K562 (cell line): ENCODE measurements around the gene NFATC3. TPM values are rescaled to one million over a fixed set of nuclear protein-coding genes. Genes with fewer than 3 reads are reported as not detected.

Source experiments
- AFF1 ChIP-seq, 2 experiments: fragments of 450-650 bp; IDR thresholded peaks; 2 replicates each; pipeline ENCODE4 v1.6.1; 2018; ENCODE audit warnings: mild to moderate bottlenecking in 2 of 2, low read depth in 1 of 2; ENCODE audit not compliant: partially characterized antibody in 2 of 2
- BHLHE40 ChIP-seq: IDR thresholded peaks from 2 replicates; pipeline ENCODE4 v1.6.1; 2011; ENCODE audit warnings: low read length, improper control_type of control experiment
- BRD9 ChIP-seq: fragments of 450-650 bp; IDR thresholded peaks from 2 replicates; pipeline ENCODE4 v1.6.1; 2018; ENCODE audit warnings: low read depth; ENCODE audit not compliant: partially characterized antibody
- BRF2 ChIP-seq: IDR thresholded peaks from 3 replicates; pipeline ENCODE4 v1.6.1; 2011; ENCODE audit warnings: borderline replicate concordance, mild to moderate bottlenecking; ENCODE audit not compliant: insufficient read length, insufficient read depth
- CSDE1 ChIP-seq, 2 experiments: fragments of 450-650 bp; IDR thresholded peaks; 2 replicates each; pipeline ENCODE4 v1.6.1; 2016; ENCODE audit warnings: mild to moderate bottlenecking in 1 of 2
- CXXC5 ChIP-seq: fragments of 250-450 bp; sonication (Bioruptor Pico); IDR thresholded peaks from 2 replicates; pipeline ENCODE4 v1.8.0; 2022; ENCODE audit warnings: inconsistent platforms, mild to moderate bottlenecking, moderate library complexity
- DPF2 ChIP-seq: fragments of 450-650 bp; IDR thresholded peaks from 2 replicates; pipeline ENCODE4 v1.6.1; 2016
- EP400 ChIP-seq: fragments of 450-650 bp; IDR thresholded peaks from 2 replicates; pipeline ENCODE4 v1.6.1; 2017; ENCODE audit warnings: antibody characterized with exemption, mild to moderate bottlenecking, moderate library complexity
- FOXK2 ChIP-seq, 2 experiments: fragments of 450-650 bp; IDR thresholded peaks in 1 of 2; conservative IDR thresholded peaks in 1 of 2; 2 replicates each; pipeline ENCODE4 v1.6.1; 2016; ENCODE audit warnings: low read depth in 2 of 2, mild to moderate bottlenecking in 1 of 2
- HMG20B ChIP-seq: fragments of 250-450 bp; sonication (Bioruptor Pico); IDR thresholded peaks from 2 replicates; pipeline ENCODE4 v1.5.0; 2021; ENCODE audit warnings: mild to moderate bottlenecking
- MIER1 ChIP-seq: fragments of 450-650 bp; IDR thresholded peaks from 2 replicates; pipeline ENCODE4 v1.6.1; 2016; ENCODE audit warnings: antibody characterized with exemption, mild to moderate bottlenecking, low read depth
- MTA2 ChIP-seq: fragments of 450-650 bp; IDR thresholded peaks from 2 replicates; pipeline ENCODE4 v1.6.1; 2016; ENCODE audit warnings: low read depth
- MYNN ChIP-seq, 2 experiments: sonication (generic); formaldehyde crosslinking in 1 of 2; IDR thresholded peaks; 2 replicates each; pipeline versions ENCODE4 v1.5.0 to v1.6.1; 2016 to 2020; ENCODE audit warnings: antibody characterized with exemption in 1 of 2, missing genetic modification reagents in 1 of 2
- NFATC3 ChIP-seq: fragments of 450-650 bp; IDR thresholded peaks from 2 replicates; pipeline ENCODE4 v1.6.1; 2017; ENCODE audit warnings: mild to moderate bottlenecking
- PCBP2 ChIP-seq: fragments of 200-400 bp; formaldehyde crosslinking; IDR thresholded peaks from 2 replicates; pipeline ENCODE4 v1.6.1; 2018; ENCODE audit warnings: low read length, low read depth, mild to moderate bottlenecking, moderate library complexity; ENCODE audit not compliant: poor library complexity, severe bottlenecking
- POLR3A ChIP-seq: IDR thresholded peaks from 2 replicates; pipeline ENCODE4 v1.6.1; 2011; ENCODE audit warnings: borderline replicate concordance, mild to moderate bottlenecking, moderate library complexity; ENCODE audit not compliant: insufficient read length, insufficient read depth; ENCODE audit errors: extremely low read depth
- RAD51 ChIP-seq: fragments of 450-650 bp; IDR thresholded peaks from 2 replicates; pipeline ENCODE4 v1.7.1; 2016; ENCODE audit warnings: low read depth, mild to moderate bottlenecking, borderline replicate concordance
- SRSF9 ChIP-seq: fragments of 200-400 bp; formaldehyde crosslinking; IDR thresholded peaks from 2 replicates; pipeline ENCODE4 v1.6.1; 2017; ENCODE audit warnings: low read depth, low read length, borderline replicate concordance
- STAG1 ChIP-seq: sonication (generic); formaldehyde crosslinking; IDR thresholded peaks from 2 replicates; pipeline ENCODE4 v1.5.0; 2020; ENCODE audit warnings: missing genetic modification reagents, borderline replicate concordance
- TEAD4 ChIP-seq, 2 experiments: sonication (generic) in 1 of 2; formaldehyde crosslinking in 1 of 2; IDR thresholded peaks; 2 replicates each; pipeline versions ENCODE4 v1.6.1 to v1.8.0; 2012 to 2022; ENCODE audit warnings: borderline replicate concordance in 1 of 2, inconsistent platforms in 1 of 2, low read length in 1 of 2, mild to moderate bottlenecking in 1 of 2, missing genetic modification reagents in 1 of 2
- ZBTB8A ChIP-seq: fragments of 450-650 bp; IDR thresholded peaks from 2 replicates; pipeline ENCODE4 v1.6.1; 2018; ENCODE audit warnings: mild to moderate bottlenecking, moderate library complexity; ENCODE audit not compliant: partially characterized antibody
- ZNF224 ChIP-seq: sonication (generic); formaldehyde crosslinking; IDR thresholded peaks from 2 replicates; pipeline ENCODE4 v1.8.0; 2022; ENCODE audit warnings: mild to moderate bottlenecking, missing genetic modification reagents
- ZNF740 ChIP-seq, 3 experiments: fragments of 200-800 bp in 1 of 3; sonication (Bioruptor generic) in 1 of 3; sonication (generic) in 1 of 3; formaldehyde crosslinking in 1 of 3; IDR thresholded peaks; 2 replicates each; pipeline versions ENCODE4 v1.6.1 to v1.8.0; 2016 to 2022; ENCODE audit warnings: mild to moderate bottlenecking in 2 of 3, missing compliant biosample characterization in 2 of 3, missing genetic modification characterization in 2 of 3, missing genetic modification reagents in 1 of 3
- polyA plus RNA-seq, 8 experiments: library from polyadenylated mRNA; depleted of rRNA in 4 of 8; stranded (reverse) in 5 of 8; unstranded in 3 of 8; fragments of >200 nt; fragmentation: Nextera tagmentation in 2 of 8; fragmentation: Illumina TruSeq in 1 of 8; extraction: Ambion mirVana in 2 of 8; extraction: Trizol in 1 of 8; gene quantifications; 2 replicates each; pipeline versions ENCODE4 v1.2.1 to v1.2.3, GENCODE V29; 2011 to 2014; ENCODE audit warnings: inconsistent platforms in 1 of 8, missing spikeins in 1 of 8
- total RNA-seq, 7 experiments: library from RNA; depleted of rRNA in 6 of 7; stranded (reverse); fragments of >200 nt in 6 of 7; fragmentation: Illumina TruSeq in 2 of 7; extraction: Trizol in 2 of 7; gene quantifications; 2 replicates each; pipeline versions ENCODE4 v1.2.1 to v1.2.3, GENCODE V29; 2011 to 2021; ENCODE audit warnings: low replicate concordance in 1 of 7

Gene NFATC3
- total and polyA plus RNA-seq, 9 of the 15 experiments (the other 6 are each of a cell fraction or from before 2014, with no cell fraction given): 15.7 to 98.4 (median 59.4) TPM

GRCh38 chr16:68090130-68090529, 5.0 kb downstream of the NFATC3 start (continued):
- TF ChIP-seq AFF1 (IDR thresholded peaks at IDR 0.05; ENCODE audit: low read depth in 1 of 2, partially characterized antibody in 2 of 2) (peak in 1 of 2 experiments; percentile 48), NFATC3 (no peak), ZBTB8A (no peak), HMG20B (no peak), EP400 (peak; percentile 27; the same call in 1 of the 2 replicates), BHLHE40 (no peak), BRF2 (no peak), PCBP2 (no peak), RAD51 (no peak), CXXC5 (CRISPR knock-in tag) (0 out of 2 replicates have a peak, but pooled peaks have one; percentile 15), MYNN (IDR thresholded peaks at IDR 0.05) (no peak), MYNN (CRISPR knock-in tag; IDR thresholded peaks at IDR 0.05) (no peak), ZNF224 (no peak), TEAD4 (IDR thresholded peaks at IDR 0.05; ENCODE audit: low read length) (no peak), TEAD4 (CRISPR knock-in tag; IDR thresholded peaks at IDR 0.05; ENCODE audit: borderline replicate concordance) (no peak), POLR3A (no peak), STAG1 (no peak), MIER1 (0 out of 2 replicates have a peak, but pooled peaks have one; percentile 21), CSDE1 (IDR thresholded peaks at IDR 0.05) (no peak), ZNF740 (CRISPR knock-in tag; IDR thresholded peaks at IDR 0.05) (peak; percentile 83), ZNF740 (tag; IDR thresholded peaks at IDR 0.05) (peak in 1 of 2 experiments; percentile 90; a peak in 2 of 4 replicates), SRSF9 (no peak), MTA2 (no peak), DPF2 (peak; percentile 31; the same call in 1 of the 2 replicates), BRD9 (peak; percentile 38), FOXK2 (conservative IDR thresholded peaks at IDR 0.05 in 1 of 2, IDR thresholded peaks at IDR 0.05 in 1 of 2; ENCODE audit: low read depth in 2 of 2) (0 out of 4 replicates have a peak, but pooled peaks of 1 of the 2 experiments have one; percentile 27)
